Ureter (tissue), 1 donor: ENCODE data around the gene NXT2. TPM values are rescaled to one million over a fixed set of nuclear protein-coding genes. Genes with fewer than 3 reads are reported as not detected.
"Not testable (repeated sequence)": the region's sequence is repeated elsewhere in the genome, so short reads cannot be mapped to it uniquely, and the experiment has no call there.

ENCODE experiments used
- DNase-seq: peaks from one replicate; pipeline ENCODE4 v3.0.0-alpha.2; 2020; ENCODE audit warnings: low spot score
- total RNA-seq: library from RNA; stranded (reverse); gene quantifications from one replicate; pipeline ENCODE4 v1.2.4, GENCODE V29; 2023
- donor health status: DM: yes; HTN: yes; CAD: no.

NXT2 gene
- total RNA-seq, result 10.1 TPM

DNA sequence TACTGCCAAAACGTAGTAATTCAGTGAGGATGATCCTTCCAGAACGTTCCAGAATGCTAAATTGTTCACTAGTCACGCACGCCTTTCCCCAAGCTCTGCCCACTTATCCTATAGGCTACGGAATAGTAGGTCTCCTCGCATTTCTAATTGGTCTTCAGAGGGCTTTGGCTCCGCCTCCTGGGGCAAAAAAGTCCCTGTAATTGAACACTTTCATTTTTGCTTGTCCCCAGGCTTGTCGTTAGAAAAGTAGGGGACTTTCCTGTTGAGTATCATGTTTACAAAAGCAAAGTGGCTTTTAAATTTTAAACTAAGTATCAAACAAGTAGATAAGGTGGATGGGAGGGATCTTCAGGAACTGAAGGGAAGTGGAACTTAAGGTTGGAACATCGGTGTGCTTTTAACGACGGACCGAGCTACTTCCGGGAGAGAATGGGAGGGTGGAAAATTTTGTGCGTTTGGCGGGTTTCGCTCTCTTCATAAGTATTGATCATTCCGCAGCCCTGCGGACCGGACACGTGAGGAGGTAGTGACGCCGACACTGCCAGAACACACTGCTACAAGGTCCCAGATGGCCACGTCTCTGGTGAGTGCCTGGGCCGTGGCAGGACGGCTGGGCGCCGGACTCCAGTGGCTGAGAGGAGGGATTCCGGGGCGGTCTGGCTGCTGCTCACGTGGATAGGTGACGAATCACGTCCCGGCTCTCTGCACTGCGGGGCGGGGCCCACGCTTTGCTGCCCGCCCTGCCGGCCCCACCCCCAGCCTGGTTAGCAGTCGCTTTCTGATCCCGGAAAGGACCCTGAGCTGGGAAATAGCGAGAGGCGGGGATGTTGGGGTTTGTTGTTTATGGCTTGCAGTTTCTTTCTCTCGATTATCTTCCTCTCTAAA lies at the start of gene NXT2:
Gene NXT2 (plus strand): TSS at position 406 of the 885 bp plus-strand sequence. CDS start 163 bp downstream, at position 569.
- DNase-seq, result peak; percentile 91

DNA sequence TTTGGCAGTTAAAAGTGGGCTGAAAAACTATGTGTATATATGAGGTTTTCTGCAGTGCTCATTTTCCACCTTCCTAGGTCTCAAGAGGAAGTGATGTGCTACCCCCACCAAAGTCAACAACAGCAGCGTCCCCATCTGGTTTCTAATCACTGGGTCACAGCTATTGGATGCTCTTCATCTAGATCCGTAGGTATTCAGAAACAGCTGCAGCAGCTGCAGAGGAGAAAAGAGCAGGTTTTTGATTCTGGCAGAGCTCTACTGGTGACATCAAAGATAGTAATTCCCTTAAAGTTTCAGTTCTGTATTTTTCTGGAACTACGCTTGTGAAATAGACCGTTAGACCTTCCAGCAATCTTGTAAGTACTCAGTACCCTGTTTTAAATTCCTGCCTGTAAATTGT lies 49.0 kb upstream of the NXT2 start:
- no peak for DNase-seq

DNA sequence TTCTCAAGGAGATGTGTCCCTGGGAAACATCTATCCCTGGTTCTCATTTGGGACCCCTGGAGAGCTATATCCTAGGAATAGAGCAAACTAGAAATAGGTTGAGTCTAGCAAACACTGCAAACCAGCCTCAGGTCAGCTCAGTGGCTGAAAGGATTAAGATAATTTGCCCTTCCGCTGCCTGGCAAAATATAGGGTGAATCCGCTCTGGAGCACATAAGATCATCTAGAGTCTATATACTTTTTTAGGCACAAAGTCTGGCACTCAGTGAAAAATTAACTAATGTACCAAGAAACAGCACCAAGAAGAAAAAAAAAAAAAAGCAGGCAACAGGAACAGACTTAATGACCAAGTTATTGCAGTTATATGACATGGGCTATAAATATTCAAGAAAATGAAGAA lies 47.5 kb upstream of the NXT2 start:
- no peak for DNase-seq

DNA sequence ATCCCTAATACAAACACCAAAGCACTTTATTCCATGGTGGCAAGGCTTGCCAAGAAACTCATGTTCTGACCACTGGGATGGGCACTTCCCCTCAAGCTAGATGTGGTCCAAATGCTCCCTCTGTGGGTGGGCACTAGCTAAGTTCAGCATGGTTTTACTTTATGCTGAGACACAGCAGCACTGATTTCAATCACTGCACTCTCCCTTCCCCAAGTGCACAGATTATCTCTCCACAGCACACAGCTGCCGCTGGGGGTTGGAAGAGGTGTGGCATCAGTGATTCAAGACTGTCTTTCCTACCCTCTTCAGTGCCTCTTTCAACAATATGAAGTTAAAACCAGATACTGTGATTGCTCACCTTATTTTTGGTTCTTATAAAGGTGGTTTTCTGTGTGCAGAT lies 38.2 kb upstream of the NXT2 start:
- no peak for DNase-seq

DNA sequence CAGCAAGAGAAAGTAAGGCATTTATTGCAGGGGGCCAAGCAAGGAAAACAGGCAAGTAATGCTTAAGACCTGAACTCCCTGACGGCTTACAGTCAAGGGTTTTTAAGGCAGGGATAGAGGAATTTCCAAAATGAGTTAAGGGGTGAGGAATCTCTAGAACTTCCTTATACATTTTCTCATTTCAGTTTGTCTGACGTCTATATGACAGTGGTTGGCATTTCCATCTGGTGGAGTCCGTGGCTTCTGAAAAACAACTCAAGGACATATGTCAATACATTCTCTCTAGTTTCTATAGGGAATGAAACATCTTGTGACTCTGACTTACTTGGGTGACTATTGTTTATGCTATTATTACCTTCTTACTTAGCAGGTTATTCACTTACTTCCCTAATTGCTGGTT lies 35.5 kb upstream of the NXT2 start:
- DNase-seq, result no peak

DNA sequence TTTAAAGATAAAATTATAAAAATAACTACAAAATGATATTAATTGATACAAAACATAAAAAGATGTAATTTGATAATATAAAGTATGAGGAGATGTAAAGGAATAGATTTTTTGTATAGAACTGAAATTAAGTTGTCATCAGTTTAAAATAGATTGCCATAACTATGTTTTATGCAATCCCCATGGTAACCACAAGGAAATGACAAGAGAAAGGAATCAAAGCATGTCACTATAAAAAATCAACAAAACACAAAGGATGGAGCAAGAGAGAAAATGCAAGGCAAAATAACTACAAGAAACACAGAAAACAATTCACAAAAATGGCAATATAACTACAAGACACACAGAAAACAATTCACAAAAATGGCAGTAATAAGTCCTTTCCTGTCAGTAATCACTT lies 27.7 kb upstream of the NXT2 start:
- DNase-seq, result no peak

DNA sequence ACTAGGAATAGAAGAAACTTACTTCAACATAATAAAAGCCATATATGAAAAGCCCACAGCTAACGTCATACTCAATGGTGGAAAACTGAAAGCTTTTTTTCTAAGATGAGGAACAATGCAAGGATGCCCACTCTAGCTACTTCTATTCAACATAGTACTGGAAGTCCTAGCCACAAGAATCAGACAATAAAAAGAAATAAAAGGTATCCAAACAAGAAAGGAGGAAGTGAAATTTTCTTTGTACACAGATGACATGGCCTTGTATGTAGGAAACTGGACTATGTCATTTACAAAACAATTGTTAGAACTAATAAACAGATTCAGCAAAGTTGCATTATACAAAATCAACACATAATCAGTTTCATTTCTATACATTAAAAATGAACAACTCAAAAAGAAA lies 25.5 kb upstream of the NXT2 start:
- DNase-seq, result no peak

DNA sequence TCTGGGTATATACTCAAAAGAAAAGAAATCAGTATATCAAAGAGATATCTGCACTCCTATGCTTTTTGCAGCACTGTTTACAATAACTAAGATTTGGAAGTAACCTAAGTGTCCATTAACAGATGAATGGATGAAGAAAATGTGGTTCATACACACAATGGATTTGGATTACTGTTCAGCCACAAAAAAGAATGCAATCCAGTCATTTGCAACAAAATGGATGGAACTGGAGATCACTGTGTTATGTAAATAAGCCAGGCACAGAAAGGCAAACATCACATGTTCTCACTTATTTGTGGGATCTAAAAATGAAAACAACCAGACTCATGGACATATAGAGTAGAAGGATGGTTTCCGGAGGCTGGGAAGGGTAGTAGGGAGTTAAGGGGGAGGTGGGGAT lies 17.6 kb upstream of the NXT2 start:
- no peak for DNase-seq

DNA sequence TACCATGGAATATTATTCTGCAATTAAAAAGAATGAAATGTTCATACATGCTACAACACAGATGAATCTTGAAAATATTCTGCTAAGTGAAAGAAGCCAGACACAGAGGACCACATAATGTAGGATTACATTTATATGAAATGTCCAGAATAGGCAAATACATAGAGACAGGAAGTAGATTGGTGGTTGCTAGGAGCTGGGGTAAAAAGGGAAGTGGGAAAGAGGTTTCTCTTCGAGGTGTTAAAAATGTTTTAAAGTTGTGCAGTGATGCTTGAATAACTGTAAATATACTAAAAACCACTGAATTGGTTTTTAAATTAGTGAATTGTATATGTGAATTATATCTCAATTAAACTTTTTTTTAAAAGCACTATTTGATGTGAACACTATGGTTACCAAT lies 3.6 kb upstream of the NXT2 start:
- DNase-seq, result no peak

DNA sequence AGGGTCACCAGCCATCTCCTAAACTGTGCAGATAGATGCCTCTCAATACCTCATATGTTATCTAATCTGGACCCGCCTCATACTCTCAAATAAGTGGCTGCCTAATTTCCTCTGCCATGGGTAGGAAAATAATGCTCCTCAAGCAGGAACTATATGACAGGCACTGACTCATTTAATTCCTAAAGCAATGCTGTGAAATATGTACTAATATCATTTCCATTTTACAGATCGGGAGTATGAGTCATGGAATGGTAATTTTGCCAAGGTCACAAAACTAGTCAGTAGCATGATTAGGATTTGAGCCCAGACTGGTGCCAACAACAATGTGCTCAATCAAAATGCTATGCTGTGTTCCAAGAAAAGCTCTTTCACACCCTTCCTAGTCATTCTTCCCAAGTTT lies 3.0 kb upstream of the NXT2 start:
- no peak for DNase-seq

DNA sequence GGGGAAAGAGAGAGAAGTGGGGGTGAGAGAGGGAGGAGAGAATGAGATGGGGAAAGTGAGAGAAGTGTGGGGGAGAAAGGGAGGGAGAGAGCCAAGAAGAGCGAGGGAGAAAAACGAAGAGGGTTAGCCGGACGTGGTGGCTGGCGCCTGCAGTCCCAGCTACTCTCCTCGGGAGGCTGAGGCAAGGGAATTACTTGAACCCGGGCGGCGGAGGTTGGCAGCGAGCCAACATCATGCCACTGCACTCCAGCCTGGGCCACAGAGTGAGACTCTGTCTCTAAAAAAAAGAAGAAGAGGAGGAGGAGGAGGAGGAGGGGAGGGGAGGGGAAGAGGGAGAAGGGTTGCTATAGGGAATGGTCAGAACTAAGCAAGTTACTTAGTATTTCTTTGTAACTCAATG lies 1.7 kb upstream of the NXT2 start:
- DNase-seq, result no peak

DNA sequence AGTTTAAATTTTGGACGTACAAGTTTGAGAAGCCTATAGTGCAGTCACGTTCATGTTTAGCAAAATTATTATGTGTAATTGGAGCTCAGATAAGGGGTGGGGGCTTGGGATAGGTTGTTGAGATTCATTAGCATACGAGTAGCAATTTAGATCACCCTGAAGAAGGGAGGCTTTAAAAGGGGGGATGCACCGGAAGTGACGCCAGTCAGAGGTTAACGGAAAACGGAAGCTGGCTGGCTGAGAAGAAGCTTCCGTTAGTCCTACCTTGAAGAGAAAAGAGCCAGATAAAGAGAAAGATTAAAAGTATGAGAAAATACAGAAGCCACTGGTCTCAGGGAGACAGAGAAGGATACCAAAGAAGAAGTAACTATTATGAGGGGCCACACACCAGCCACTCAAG lies 1.1 kb upstream of the NXT2 start:
- DNase-seq, result no peak

DNA sequence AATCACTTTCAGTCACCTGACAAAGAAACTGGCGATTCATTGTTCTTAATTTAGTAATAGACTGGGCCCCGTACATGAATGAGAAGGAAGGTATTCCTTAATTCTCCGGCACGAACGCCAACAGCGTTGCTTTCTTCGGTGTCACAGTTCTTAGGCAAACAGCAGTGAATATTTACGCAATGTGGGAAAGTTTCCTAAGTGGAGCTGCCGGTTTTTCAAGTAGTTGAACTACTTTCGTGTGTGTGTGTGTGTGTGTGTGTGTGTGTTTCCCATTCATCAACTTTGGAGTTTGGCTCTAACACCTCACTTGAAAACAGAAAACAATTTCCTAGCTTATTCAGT lies 651 bp downstream of the NXT2 start:
- DNase-seq, result peak; percentile 65

DNA sequence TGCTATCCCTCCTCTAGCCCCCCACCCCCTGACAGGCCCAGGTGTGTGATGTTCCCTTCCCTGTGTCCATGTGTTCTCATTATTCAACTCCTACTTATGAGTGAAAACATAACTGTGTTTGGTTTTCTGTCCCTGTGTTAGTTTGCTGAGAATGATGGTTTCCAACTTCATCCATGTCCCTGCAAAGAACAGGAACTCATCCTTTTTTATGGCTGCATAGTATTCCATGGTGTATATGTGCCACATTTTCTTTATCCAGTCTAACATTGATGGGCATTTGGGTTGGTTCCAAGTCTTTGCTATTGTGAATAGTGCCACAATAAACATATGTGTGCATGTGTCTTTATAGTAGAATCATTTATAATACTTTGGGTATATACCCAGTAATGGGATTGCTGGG lies 2.4 kb downstream of the NXT2 start:
- not testable (repeated sequence) for DNase-seq

DNA sequence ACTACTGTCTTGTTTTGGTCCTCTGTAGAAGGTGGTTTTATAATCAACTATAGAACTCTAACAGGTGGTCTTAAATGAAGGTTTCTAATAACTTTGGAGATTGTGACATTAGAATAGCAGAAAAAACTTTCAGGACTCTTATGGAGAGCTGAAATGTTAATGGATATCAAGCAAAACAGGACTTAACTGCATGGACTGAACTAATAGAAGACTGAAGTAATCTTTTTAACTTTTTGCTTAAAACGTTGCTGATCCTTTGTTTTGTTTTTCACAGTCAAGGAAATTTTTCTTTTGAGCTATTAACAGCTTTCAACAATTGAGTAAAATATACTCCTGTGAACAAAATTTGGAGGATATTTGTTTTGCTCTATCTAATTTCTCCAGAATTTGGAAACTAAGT lies 17.2 kb downstream of the NXT2 start:
- no peak for DNase-seq

DNA sequence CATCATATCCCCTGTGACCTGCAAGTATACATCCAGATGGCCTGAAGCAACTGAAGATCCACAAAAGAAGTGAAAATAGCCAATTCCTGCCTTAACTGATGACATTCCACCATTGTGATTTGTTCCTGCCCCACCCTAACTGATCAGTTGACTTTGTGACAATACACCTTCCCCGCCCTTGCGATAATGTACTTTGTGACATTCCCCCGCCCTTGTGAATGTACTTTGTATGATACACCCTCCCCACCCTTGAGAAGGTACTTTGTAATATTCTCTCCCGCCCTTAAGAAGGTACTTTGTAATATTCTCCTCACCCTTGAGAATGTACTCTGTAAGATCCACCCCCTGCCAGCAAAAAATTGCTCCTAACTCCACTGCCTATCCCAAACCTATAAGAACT lies 39.4 kb downstream of the NXT2 start:
- not testable (repeated sequence) for DNase-seq

DNA sequence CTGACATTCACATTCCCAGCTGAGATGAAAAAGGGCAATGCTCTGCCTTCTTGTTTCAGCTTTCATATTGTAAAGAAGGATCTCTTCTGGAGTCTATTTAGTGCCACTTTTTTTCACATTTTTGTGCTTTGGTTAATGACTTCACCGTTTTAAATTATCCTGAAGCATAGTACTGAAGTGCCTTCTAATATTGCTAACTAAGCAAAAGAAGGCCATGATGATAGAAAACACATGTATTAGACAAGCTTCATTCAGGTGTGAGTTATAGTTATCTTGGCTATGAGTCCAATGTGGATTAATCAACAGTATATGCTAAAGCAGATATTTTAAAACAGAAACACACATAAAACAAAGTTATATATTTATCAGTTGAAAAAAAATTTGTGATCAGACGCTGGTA lies 40.4 kb downstream of the NXT2 start:
- DNase-seq, result no peak

DNA sequence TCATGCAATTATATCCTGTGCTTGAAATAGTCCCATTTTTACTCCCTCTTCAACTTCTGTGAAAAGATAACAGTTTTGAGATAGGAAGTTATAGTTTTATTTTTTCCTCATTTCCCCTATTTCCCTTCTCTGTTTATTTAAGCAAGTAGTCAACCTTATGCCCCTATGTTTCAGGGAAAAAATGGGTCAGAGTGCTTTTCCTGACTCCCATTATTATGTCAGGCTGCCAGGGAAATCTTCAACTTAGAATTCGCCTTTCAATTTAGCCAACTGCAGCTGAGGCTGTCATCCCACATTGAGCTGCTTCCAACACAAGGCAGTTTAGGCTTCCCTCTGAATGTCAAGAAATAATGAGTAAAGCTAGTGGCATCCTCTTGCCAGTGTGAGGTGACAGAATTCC lies 42.3 kb downstream of the NXT2 start:
- DNase-seq, result no peak

DNA sequence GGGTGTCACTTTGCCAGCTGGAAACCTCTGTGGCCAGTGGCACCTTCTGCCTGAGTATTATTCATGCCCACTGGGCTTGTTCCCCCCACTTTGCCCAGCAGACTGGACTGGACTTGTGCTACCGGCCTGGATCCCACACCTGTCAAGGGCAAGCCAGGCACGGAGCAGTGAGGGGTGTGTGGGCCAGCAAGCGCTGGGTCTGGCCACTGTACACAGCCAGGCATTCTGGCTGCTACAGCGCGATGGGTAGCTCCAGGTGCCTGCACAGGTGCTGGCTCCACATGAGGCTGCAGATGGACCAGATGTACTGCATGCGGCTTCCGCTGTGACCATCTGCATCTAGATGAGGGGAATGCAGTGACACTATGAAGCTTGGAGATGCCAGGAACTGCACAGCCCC lies 48.8 kb downstream of the NXT2 start:
- DNase-seq, result no peak

DNA sequence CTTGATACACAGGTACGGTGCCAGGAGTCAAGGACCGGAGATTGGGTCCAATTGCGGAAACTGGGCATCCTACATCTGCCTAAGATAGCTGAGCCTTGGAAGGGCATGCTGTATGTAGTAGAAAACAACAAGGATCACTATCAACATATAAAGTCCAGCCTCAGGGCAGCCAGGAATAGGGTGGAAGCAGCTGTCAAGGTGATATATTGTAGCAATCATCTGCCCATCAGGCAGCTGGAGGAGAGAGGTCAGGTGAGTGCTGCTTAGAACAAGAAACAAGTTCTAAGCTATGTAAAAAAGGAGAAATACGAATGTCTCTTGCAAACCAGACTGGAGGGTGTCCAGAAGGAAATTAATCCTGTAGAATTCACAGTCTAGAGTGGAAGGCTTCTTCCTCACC lies 53.5 kb downstream of the NXT2 start:
- DNase-seq, result no peak
